Thyroid gland (tissue), 4 donors: ENCODE results near the gene DOCK2.

Experiments used
- POLR2A ChIP-seq, 2 donors: fragments of 450-650 bp; IDR thresholded peaks; one replicate each; pipeline ENCODE4 v1.6.1; 2017; ENCODE audit warnings: antibody characterized with exemption in 2 of 2, mild to moderate bottlenecking in 2 of 2, moderate library complexity in 1 of 2
- TF ChIP-seq, protein P1 (sequence below), 6 experiments: fragments of 200-600 bp in 3 of 6; fragments of 450-650 bp in 3 of 6; sonication (generic) in 3 of 6; IDR thresholded peaks; one replicate each; pipeline ENCODE4 v1.5.1; 2016 to 2019; ENCODE audit warnings: antibody characterized with exemption in 6 of 6, mild to moderate bottlenecking in 2 of 6, inconsistent platforms in 1 of 6, moderate library complexity in 1 of 6

DNA sequence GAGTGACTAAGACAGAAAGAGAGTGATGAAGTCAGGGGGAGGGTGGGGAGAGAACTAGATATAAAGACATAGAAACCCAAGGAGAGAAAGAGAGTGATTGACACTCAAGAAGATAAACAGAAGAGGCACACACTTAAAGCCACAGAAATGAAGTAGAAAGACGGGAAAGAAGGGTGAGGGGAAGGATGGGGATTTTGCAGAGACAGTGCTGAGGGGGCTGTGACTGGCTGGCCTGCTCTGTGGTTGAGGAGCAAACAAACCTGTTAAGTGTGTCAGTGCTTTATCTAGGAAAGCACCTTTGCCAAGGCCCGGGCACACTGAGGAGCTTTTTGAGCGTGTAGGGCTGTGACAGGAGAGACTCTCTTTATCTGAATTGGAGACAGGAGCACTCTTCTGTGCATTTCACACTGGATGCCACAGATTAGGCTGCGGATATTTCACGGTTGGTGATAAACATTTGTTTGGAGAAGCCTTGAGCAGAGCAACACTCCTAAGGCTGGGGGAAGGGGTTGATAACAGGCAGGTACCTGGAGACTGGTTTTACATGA, 109.1 kb downstream of the DOCK2 start:
- TF ChIP-seq, protein P1, sequence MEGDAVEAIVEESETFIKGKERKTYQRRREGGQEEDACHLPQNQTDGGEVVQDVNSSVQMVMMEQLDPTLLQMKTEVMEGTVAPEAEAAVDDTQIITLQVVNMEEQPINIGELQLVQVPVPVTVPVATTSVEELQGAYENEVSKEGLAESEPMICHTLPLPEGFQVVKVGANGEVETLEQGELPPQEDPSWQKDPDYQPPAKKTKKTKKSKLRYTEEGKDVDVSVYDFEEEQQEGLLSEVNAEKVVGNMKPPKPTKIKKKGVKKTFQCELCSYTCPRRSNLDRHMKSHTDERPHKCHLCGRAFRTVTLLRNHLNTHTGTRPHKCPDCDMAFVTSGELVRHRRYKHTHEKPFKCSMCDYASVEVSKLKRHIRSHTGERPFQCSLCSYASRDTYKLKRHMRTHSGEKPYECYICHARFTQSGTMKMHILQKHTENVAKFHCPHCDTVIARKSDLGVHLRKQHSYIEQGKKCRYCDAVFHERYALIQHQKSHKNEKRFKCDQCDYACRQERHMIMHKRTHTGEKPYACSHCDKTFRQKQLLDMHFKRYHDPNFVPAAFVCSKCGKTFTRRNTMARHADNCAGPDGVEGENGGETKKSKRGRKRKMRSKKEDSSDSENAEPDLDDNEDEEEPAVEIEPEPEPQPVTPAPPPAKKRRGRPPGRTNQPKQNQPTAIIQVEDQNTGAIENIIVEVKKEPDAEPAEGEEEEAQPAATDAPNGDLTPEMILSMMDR (IDR thresholded peaks at IDR 0.05), result no peak
- no peak for TF ChIP-seq POLR2A (IDR thresholded peaks at IDR 0.05)
